Skeletal muscle cell (primary cell): Measurements from ENCODE around the gene PTPRA.
"Not testable (repeated sequence)": the region's sequence is repeated elsewhere in the genome, so short reads cannot be mapped to it uniquely, and the experiment has no call there.

Source experiments
- DNase-seq: peaks from one replicate; pipeline ENCODE4 v3.0.0-alpha.2; 2010; ENCODE audit warnings: low read depth
- H3K4me3 ChIP-seq: 2 replicates; pipeline ENCODE4 v1.5.1; 2011; ENCODE audit warnings: low read depth, mild to moderate bottlenecking, control low read depth, low read length, moderate library complexity

PTPRA gene

DNA sequence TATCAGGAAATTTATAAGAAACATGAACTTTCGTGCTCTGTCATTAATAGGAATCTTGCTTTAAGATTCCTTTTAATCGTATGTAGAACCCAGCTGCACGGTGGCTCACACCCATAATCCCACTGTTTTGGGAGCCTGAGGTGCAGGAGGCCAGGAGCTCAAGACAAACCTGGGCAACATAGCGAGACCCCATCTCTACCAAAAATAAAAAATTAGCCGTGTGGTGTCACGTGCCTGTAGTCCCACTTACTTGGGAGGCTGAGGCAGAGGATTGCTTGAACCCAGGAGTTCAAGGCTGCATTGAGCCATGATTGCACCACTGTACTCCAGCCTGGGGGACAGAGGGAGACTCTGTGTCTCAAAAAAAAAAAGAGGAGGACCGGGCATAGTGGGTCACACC lies 7.4 kb downstream of the PTPRA start:
- H3K4me3 ChIP-seq, result no peak overlapping the region
- no peak for DNase-seq

DNA sequence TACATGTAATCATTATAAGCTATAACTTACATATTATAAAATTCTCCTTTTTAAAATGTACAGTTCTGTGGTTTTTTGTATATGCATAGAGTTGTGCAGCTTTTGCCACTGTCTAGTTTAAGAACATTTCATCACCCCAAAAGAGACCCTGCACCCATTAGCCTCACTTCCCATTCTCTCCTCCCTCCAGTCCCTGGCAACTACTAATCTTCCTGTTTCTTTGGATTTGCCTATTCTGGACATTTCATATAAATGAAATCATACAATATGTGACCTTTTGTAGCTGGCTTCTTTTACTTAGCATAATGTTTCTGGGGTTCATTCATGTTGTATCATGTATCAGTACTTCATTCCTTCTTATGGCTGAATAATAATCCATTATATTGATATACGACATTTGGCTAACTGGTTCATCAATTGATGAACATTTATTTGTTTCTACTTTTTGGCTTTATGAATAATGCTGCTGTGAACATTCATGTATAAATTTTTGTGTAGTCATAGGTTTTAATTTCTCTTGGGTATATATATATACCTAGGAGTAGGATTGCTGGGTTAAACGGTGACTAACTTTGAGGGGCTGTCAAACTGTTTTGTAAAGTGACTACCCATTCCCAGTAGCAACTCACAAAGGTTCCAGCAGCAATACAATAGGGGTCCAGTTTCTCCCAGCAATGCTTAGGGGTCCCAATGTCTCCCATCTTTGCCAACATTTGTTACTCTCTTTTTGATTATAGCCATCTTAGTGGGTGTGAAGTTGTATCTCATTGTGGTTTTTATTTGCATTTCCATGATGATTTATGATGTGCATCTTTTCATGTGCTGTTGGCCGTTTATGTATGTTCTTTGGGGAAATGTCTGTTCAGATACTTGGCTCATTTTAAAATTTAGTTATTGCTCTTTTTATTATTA lies 10.7 kb downstream of the PTPRA start:
- no peak overlapping the region for H3K4me3 ChIP-seq
- no peak for DNase-seq

DNA sequence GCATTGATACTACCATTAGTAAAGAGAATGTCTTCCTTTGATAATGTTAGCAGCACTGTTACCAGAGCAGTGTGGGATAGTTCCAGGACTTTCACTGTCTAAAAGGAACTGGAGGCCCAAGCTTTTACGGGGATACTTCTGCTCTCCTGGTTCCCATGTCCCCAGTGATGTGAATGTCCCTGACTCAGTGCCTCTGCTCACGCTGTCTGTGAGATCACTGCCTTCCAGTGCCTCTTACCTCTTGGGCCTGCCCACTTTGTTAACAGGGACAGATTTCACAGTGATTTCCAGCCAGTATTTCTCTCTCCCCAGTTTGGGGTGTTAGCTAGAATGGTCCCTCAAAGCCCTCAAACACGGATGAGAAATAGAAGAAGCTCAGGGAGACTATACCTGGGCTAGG lies 14.4 kb downstream of the PTPRA start:
- DNase-seq, result no peak

DNA sequence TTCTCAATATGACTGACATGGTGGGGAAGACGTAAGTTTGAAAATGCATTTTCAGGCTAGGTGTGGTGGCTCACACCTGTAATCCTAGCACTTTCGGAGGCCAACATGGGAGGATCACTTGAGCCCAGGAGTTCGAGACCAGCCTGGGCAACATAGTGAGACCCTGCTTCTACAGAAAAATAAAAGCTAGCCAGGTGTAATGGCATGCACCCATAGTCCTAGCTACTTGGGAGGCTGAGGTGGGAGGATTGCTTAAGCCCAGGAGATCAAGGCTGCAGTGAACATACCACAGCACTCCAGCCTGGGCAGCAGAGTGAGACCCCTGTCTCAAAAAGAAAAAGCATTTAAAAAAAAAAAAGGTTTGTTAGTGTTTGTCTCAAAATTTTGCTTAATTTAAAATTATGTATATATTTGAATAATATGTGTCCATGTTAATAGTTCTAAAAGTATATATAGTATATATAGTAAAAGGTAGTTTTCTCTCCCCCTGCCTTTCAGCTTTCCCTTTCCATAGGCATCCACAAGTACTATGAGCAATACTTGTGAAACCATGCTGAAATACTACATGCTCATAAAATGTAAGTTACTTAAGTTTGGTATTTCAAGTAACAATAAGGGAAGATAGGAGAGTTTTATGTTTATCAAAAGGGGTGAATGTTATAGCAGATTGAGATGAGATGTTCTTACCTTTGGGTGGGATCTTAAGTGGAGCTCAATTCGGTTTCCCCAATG lies 15.1 kb downstream of the PTPRA start:
- no peak for DNase-seq
- no peak overlapping the region for H3K4me3 ChIP-seq

More for the DNA sequence above, 14.4 kb downstream of the PTPRA start:
- no peak overlapping the region for H3K4me3 ChIP-seq

DNA sequence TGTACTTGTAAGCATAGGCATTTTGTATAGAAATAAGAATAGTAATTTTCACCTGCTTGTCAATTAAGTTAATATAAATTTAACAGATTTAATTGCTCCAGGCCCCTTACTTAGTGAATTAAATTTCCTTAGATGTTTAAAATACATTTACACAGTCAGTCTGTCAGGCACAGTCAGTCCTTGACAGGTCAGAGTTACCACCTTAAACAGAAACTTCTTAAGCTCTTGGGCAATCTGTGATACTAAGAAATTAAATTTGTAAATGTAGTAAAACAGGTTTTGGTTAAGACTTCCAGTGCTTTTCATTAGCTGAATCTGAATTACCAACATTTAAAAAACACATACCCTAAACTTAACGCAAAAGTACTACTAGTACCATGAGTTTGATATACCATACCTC lies 15.9 kb downstream of the PTPRA start:
- DNase-seq, result no peak
- H3K4me3 ChIP-seq, result no peak overlapping the region

DNA sequence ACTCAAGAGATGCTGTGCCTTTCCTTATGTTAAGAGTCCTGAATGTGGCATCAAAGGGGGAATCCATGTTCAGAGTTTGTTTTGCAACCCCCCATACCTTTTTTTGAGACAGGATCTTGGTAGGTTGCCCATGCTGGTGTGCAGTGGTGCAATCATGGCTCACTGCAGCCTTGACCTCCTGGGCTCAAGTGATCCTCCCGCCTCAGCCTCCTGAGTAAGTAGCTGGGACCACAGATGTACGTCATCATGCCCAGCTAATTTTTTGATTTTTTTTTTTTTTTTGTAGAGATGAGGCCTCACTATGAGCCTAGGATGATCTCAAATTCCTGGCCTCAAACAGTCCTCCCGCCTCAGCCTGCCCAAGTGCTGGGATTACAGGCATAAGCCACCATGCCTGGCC lies 16.5 kb downstream of the PTPRA start:
- no peak for DNase-seq
- H3K4me3 ChIP-seq, result no peak overlapping the region

DNA sequence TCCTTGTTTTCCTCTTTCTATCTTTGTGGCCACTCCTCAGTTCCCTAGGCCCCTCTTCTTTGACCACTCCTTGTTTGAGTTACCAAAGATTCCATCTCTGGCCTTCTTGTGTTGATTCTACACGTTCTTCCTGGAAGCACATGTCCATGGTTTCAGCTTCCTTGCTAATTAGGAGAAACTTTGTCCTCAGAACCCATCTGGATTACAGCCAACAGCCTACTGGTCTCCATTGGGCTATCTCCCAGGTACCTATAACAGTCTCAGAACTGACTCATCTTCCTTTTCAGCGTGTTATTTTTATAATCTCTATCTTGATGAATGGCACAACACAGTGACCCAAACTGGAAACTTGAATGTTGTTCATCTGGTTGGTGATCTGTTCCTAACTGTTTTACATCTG lies 17.5 kb downstream of the PTPRA start:
- H3K4me3 ChIP-seq, result no peak overlapping the region
- DNase-seq, result no peak

DNA sequence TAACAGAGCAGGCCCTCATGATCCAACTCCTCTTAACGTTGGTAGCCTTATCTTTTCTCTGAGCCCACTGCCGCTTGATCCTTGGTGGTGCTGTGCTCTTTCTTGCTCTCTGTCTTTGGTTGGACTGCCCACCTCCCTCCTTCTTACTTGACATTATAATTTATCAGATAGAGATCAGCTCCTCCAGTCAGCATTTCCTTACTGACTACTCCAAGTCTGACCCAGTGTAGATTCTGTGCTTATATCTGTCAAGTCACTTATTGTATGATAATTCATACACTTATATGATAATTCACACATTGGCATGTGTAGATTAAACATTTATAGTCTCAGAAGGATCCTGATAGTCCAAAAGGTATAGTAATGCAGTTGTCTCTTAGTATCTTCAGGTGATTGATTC lies 18.1 kb downstream of the PTPRA start:
- H3K4me3 ChIP-seq, result no peak overlapping the region
- no peak for DNase-seq

DNA sequence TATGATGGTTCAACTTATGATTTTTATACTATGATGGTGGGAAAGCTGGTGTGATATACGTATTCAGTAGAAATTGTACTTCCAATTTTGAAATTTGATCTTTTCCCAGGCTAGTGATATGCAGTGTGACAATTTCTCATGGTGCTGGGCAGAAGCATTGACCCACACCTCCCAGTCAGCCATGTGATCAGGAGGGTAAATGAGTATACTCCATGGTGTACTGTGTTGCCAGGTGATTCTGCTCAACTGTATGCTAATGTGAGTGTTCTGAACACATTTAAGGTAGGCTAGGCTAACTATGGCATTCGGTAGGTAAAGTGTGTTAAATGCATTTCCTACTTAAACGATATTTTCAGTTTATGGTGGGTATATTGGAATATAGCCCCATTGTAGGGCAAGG lies 19.1 kb downstream of the PTPRA start:
- DNase-seq, result no peak
- H3K4me3 ChIP-seq, result no peak overlapping the region

DNA sequence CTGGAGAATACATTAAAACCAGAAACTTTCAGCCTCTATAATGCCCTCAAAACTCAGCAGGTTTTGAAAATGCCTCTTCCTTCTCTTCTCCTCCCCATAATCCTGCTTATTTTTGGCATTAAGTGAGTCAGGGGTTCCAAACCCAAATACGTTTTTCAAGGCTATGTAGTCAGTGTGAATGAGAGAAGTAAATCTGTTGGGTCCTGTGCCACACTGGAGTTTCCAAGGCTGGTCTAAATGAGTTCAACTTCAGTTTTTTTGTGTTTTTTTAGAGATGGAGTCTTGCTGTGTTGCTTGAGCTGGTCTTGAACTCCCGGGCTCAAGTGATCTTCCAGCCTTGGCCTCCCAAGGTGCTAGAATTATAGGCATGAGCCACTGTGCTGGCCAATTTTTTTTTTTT lies 20.9 kb downstream of the PTPRA start:
- no peak for DNase-seq
- no peak overlapping the region for H3K4me3 ChIP-seq

DNA sequence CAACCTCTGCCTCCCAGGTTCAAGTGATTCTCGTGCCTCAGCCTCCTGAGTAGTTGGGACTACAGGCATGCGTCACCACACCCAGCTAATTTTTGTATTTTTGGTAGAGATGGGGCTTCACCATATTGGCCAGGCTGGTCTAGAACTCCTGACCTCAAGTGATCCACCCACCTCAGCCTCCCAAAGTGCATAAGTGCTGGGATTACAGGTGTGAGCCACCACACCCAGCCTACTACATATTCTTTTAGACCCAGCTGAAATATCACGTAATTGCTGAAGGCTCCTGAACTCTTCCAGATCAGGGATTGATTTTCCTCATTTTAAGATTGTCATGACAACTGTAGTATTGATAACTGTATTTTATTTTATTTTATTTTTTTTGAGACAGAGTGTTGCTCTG lies 21.9 kb downstream of the PTPRA start:
- DNase-seq, H3K4me3 ChIP-seq: not testable (repeated sequence)

DNA sequence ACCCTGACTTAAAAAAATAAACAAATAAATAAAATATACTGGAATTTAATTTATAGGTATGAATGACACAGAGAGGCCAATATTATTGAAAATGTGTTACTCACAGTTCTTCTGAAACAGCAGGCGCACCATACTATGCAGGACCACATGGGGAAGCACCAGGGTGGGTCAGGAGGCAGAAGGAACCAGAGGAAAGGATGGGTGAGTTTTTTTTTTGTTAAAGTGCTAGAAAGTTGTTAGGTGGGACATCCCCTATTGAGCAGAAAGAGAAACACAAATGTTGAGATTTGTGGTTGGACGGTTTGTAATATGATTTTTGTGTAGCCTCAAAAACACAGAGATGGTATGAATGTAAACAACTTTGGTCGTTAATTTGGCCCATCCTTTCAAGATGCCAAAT lies 26.0 kb downstream of the PTPRA start:
- no peak for DNase-seq
- H3K4me3 ChIP-seq, result no peak overlapping the region

DNA sequence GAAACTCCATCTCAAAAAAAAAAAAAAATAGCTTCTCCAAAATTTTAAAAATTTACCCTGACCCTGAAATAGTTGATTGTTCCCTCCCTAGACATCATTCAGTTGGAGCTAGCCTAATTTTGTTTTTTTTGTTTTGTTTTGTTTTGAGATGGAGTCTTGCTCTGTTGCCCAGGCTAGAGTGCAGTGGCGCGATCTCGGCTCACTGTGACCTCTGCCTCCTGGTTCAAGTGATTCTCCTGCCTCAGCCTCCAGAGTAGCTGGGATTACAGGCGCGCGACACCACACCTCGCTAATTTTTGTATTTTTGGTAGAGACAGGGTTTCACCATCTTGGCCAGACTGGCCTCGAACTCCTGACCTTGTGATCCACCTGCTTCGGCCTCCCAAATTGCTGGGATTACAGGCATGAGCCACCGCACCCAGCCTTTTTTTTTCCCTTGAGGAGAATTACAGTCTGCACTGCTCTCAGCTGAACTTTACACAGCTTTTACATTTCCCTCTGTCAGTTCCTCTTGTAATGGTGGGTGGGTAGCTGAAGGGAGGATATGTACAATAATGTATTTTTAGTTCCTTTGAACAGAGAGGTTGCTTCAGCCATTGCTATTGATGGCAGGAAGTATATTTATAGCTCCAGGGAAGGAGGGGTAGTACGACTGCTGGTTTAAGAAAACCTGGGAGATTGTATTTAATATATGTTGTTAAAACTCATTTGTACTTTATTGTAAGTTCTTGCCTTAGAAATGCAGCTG lies 27.7 kb downstream of the PTPRA start:
- no peak overlapping the region for H3K4me3 ChIP-seq
- no peak for DNase-seq

DNA sequence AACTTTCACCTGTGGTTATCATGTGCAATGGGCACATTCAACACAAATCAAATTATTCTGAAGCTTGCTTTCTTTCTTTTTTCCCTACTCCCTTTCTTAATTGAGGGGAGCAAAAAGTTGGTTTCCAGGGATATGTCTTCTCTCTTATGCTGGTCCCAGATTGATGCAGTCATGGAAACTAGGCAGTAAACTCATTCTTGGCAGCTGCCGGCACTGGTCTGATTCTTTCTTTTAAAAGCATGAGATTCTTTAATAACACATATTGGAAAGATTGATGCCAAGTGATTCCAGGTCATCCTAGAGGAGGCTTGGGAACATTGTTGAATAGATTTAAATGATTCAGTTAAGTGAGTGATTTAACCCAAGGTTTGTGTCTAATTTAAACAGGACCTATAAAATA lies 29.0 kb downstream of the PTPRA start:
- DNase-seq, result no peak
- H3K4me3 ChIP-seq, result no peak overlapping the region

DNA sequence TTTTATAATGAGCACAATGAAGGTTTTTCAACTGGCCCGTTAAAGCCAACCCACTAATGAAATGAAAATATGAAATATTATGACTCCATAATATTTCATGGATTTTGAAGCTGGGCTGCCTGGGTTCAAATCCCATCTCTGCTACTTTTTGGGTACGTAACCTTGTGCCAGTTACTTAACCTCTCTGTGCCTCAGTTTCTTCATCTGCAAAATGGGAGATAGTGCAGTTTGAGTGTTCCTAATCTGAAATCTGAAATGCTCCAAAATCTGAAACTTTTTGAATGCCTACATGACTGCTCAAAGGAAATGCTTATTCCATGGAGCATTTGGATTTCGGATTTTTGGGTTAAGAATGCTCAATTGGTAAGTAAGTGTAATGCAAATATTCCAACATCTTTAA lies 29.5 kb downstream of the PTPRA start:
- DNase-seq, result no peak
- H3K4me3 ChIP-seq, result no peak overlapping the region

DNA sequence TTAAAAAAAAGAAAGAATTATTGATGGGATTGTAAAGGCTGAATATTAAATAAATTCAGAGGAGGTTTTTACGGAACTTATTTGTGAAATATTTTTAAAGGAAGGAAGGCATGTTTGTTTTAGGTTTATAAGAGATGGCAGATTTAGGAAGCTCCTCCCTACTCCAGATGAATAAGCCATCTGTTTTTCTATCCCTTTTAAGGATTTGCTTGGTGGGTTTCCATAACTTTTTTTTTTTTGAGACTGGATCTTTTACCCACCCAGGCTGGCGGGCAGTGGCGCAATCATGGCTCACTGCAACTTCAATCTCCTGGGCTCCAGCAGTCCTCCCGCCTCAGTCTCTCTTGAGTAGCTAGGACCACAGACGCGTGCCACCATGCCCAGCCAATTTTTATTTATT lies 30.4 kb downstream of the PTPRA start:
- no peak for DNase-seq
- no peak overlapping the region for H3K4me3 ChIP-seq

DNA sequence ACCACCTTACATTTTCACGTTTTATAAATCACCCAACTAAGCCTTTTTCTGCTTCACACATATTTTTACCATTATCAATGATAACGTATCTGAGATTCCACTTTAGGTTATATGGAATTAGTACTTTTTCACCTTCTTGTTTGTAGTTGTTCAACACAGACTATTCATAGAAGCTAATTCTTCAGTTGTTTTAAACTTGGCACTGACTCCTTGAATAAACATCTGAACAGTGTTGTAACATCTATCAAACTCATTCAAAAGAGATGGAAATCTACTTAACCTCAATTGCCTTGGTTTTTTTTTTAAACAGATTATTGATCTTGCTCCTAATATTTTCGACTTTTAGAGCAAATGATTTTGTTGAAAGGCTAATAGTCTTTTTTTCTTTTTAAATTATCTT lies 34.2 kb downstream of the PTPRA start:
- DNase-seq, result no peak
- H3K4me3 ChIP-seq, result no peak overlapping the region

DNA sequence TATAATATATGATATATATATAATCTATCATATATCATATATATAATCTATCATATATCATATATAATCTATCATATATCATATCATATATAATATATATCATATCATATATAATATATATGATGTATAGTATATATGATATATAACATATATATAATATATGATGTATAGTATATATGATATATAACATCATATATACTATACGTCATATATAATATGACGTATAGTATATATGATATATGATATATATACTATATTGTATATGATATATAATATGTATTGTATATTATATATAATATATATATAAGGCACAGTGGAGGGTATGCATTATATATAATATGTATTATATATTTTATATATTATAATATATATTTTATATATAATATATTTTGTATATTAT lies 36.7 kb downstream of the PTPRA start:
- no peak for DNase-seq
- H3K4me3 ChIP-seq, result no peak overlapping the region

DNA sequence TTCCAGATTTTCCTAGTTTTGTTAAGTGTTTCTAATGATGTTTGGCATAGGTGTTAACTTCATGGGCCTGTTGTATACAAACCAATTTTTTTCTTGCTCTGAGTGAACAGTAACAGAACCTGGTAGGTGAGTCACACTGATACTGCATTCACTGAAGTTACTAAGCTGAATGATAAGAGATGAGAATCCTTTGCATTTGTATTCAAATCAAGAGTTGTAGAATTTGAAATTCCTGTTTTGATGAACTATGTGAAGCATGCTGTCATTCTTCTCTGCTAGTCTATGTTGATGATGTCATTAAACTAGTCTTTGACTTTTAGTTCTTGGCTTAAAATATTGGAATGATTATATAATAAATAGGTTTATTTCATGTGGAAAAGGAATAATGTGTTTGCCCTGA lies 37.9 kb downstream of the PTPRA start:
- no peak for DNase-seq
- no peak overlapping the region for H3K4me3 ChIP-seq

DNA sequence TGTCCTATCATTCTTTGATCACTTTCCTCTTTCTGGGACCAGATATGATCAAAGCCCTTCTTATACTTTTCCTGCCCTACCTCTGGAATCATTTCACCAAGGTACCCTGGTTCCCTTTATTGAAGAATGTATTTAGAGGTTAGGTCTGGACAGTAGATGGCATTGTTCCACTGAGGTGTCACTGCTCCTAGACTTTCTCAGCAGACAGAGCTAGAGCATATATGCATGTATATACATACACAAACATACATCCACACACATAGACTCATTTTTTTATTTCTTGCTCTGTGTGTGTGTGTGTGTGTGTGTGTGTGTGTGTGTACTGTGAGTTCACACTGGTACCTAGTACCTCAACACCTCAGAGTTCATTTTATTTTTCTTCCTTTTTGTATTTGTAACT lies 40.9 kb downstream of the PTPRA start:
- DNase-seq, result no peak
- H3K4me3 ChIP-seq, result no peak overlapping the region
